Natural killer cell (primary cell): ENCODE data around the gene RMI1. TPM values are rescaled to one million over a fixed set of nuclear protein-coding genes. Genes with fewer than 3 reads are reported as not detected.
A peak's percentile ranks its signal among the peaks of the same experiment; 100 is the strongest.

Experiments
- ATAC-seq, 3 donors: fragments of 150-1000 bp in 2 of 3; fragments of 200-7000 bp in 1 of 3; cut with Tn5 transposase; 1 replicate in 1 of 3; 2 replicates in 2 of 3; pipeline ENCODE4 v1.10.0; 2021; ENCODE audit warnings: mild to moderate bottlenecking in 2 of 3, moderate library complexity in 2 of 3
- DNase-seq, 2 donors: peaks; one replicate each; pipeline versions ENCODE4 v3.0.0 to v3.0.0-alpha.2; 2013 to 2021; ENCODE audit warnings: mixed read lengths in 1 of 2
- H3K27ac ChIP-seq: one replicate; pipeline ENCODE4 v1.5.1; 2013; ENCODE audit warnings: mild to moderate bottlenecking, low read length
- H3K27me3 ChIP-seq: one replicate; pipeline ENCODE4 v1.6.1; 2013; ENCODE audit warnings: low read length; ENCODE audit not compliant: control insufficient read depth, insufficient read depth
- H3K36me3 ChIP-seq: one replicate; pipeline ENCODE4 v1.6.1; 2013; ENCODE audit warnings: low read length; ENCODE audit not compliant: control insufficient read depth, insufficient read depth
- H3K4me1 ChIP-seq: one replicate; pipeline ENCODE4 v1.6.1; 2013; ENCODE audit warnings: low read length; ENCODE audit not compliant: control insufficient read depth, insufficient read depth
- H3K4me3 ChIP-seq: one replicate; pipeline ENCODE4 v1.5.1; 2013; ENCODE audit warnings: low read length
- H3K9me3 ChIP-seq: one replicate; pipeline ENCODE4 v1.6.1; 2013; ENCODE audit warnings: low read length; ENCODE audit not compliant: control insufficient read depth, insufficient read depth
- H3K27ac Mint-ChIP-seq, 2 donors: one replicate each; pipeline ENCODE4 v1.8.0; 2022; ENCODE audit warnings: mild to moderate bottlenecking in 2 of 2, mixed read lengths in 2 of 2, moderate library complexity in 1 of 2
- H3K27me3 Mint-ChIP-seq, 2 donors: one replicate each; pipeline ENCODE4 v1.8.0; 2022; ENCODE audit warnings: low read depth in 2 of 2, mixed read lengths in 2 of 2
- H3K36me3 Mint-ChIP-seq: one replicate; pipeline ENCODE4 v1.8.0; 2022; ENCODE audit warnings: mixed read lengths
- H3K4me1 Mint-ChIP-seq, 2 donors: one replicate each; pipeline ENCODE4 v1.8.0; 2022; ENCODE audit warnings: mixed read lengths in 2 of 2
- H3K4me3 Mint-ChIP-seq: one replicate; pipeline ENCODE4 v1.8.0; 2022; ENCODE audit warnings: mild to moderate bottlenecking, moderate library complexity, mixed read lengths
- H3K9me3 Mint-ChIP-seq, 2 donors: one replicate each; pipeline ENCODE4 v1.8.0; 2022; ENCODE audit warnings: mixed read lengths in 2 of 2
- CTCF ChIP-seq: fragments of 200-600 bp; IDR thresholded peaks from one replicate; pipeline ENCODE4 v1.8.0; 2022; ENCODE audit warnings: antibody characterized with exemption
- WGBS: methylation state at CpG from one replicate; pipeline ENCODE4 v1.1.7; 2013; ENCODE audit warnings: missing lambda C conversion rate; ENCODE audit not compliant: insufficient coverage; 5-methylcytosine and 5-hydroxymethylcytosine counted together
- intact Hi-C: fragments of 100-400 bp; cut with micrococcal nuclease; formaldehyde crosslinking; loops from one replicate; pipeline ENCODE4 v1.14.2; 2022
- total RNA-seq, 4 donors: library from RNA; stranded (reverse); fragments of 120-200 nt in 1 of 4; gene quantifications; one replicate each; pipeline versions ENCODE4 v1.2.3 to v1.2.4, GENCODE V29; 2013 to 2022

RMI1 gene
- total RNA-seq, 3 donors from 2014 or later (not counting 1 experiment from before 2014, with no cell fraction given): 2.8 to 5.4 (median 3.0) TPM

GRCh38 chr9:83969602-83970001 is 11.0 kb upstream of the RMI1 start:
- intact Hi-C loops: no loop called here
- H3K27ac Mint-ChIP-seq: peak overlapping the region in 1 of 2 donors; percentile 100
- Histone ChIP-seq H3K9me3 (no peaks in the 10 kb centered on the region), H3K36me3 (peaks cover 80% of the 10 kb centered on the region), H3K27me3 (no peaks in the 10 kb centered on the region), H3K4me1 (no peaks in the 10 kb centered on the region), H3K27ac (no peak overlapping the region), H3K4me3 (no peak overlapping the region)
- ATAC-seq: no peak
- no peaks in the 10 kb centered on the region for H3K9me3 Mint-ChIP-seq
- no peak for DNase-seq
- no peak for TF ChIP-seq CTCF
- peaks cover 67% of the 10 kb centered on the region for H3K36me3 Mint-ChIP-seq
- 90% methylated on average over 3 of the region's 3 CpGs for WGBS
- H3K4me1 Mint-ChIP-seq: peaks cover 39 to 77% of the 10 kb centered on the region in 2 donors
- no peak overlapping the region for H3K4me3 Mint-ChIP-seq
- H3K27me3 Mint-ChIP-seq: no peaks in the 10 kb centered on the region

- Histone ChIP-seq H3K9me3 (no peaks in the 10 kb centered on the region), H3K4me3 (no peak overlapping the region), H3K36me3 (peaks cover 95% of the 10 kb centered on the region), H3K4me1 (no peaks in the 10 kb centered on the region), H3K27ac (no peak overlapping the region), H3K27me3 (no peaks in the 10 kb centered on the region)
- Mint-ChIP-seq H3K4me1 (peaks cover 51 to 78% of the 10 kb centered on the region in 2 donors), H3K9me3 (no peaks in the 10 kb centered on the region), H3K4me3 (no peak overlapping the region), H3K27ac (peak overlapping the region; percentile 75 to 100), H3K36me3 (peaks cover 86% of the 10 kb centered on the region), H3K27me3 (no peaks in the 10 kb centered on the region)
- ATAC-seq (no peak), DNase-seq (no peak)
- 87% methylated on average over 5 of the region's 6 CpGs for WGBS
- intact Hi-C loops: no loop called here
- no peak for TF ChIP-seq CTCF
Observed at GRCh38 chr9:83971485-83971884, 9.1 kb upstream of the RMI1 start.

DNA sequence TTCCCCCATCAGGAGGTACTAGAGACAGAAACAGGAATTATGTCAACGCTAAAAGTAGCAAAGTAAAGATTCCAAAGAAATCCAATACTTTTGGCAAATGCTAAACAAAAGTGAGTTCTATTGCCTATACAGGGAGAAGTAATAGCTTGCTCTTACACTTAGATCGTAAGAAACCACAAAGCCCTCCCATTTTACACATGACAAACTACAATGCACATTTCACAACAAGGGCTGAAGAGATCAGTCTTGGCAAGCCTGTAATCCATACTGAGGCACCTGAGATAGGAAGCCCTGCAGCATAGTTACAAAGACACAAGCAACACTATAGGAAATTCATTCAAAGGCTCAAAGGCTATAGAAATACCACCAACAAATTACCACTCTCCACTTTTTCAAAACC is 8.3 kb upstream of the RMI1 start:
- H3K27ac ChIP-seq: no peak overlapping the region
- peak overlapping the region; percentile 75 to 100 for H3K27ac Mint-ChIP-seq
- intact Hi-C loops: no loop called here
- H3K9me3 Mint-ChIP-seq: no peaks in the 10 kb centered on the region
- TF ChIP-seq CTCF: no peak
- peak overlapping the region; percentile 21 for H3K4me3 Mint-ChIP-seq
- H3K4me1 ChIP-seq: no peaks in the 10 kb centered on the region
- whole genome bisulfite sequencing: 55% methylated on average over 2 of the region's 2 CpGs
- H3K36me3 ChIP-seq: peaks cover 95% of the 10 kb centered on the region
- H3K36me3 Mint-ChIP-seq: peaks cover 84% of the 10 kb centered on the region
- peaks cover 57 to 76% of the 10 kb centered on the region in 2 donors for H3K4me1 Mint-ChIP-seq
- H3K27me3 ChIP-seq: no peaks in the 10 kb centered on the region
- no peaks in the 10 kb centered on the region for H3K9me3 ChIP-seq
- H3K4me3 ChIP-seq: no peak overlapping the region
- H3K27me3 Mint-ChIP-seq: no peaks in the 10 kb centered on the region
- ATAC-seq: peak; percentile 69 to 74 (median 74)
- no peak for DNase-seq

DNA sequence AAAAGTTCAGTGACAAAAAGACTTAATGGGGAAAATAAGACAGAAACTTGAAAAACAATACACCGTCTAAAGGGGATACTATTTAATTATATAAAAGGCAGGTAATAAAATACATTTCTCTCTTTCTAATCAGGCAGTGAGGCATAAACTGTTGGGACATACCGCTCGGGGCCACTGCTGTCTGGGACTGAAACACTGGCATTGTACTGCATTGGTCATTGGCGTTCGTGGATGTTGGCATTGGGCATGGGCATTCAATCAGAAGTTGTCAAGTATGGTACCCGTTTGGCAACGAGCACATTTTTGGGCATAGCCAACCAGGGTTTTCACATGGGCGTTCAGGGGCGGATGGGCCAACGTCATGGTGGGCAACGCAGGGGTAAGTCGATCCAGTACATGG is 5.3 kb upstream of the RMI1 start:
- Mint-ChIP-seq H3K36me3 (peaks cover 73% of the 10 kb centered on the region), H3K4me1 (peaks cover 68 to 83% of the 10 kb centered on the region in 2 donors), H3K4me3 (peak overlapping the region; percentile 10), H3K27ac (peak overlapping the region; percentile 8 to 100), H3K27me3 (no peaks in the 10 kb centered on the region), H3K9me3 (no peaks in the 10 kb centered on the region)
- ATAC-seq (no peak), DNase-seq (no peak)
- Histone ChIP-seq H3K9me3 (no peaks in the 10 kb centered on the region), H3K4me3 (no peak overlapping the region), H3K4me1 (no peaks in the 10 kb centered on the region), H3K36me3 (peaks cover 76% of the 10 kb centered on the region), H3K27me3 (no peaks in the 10 kb centered on the region), H3K27ac (no peak overlapping the region)
- intact Hi-C loops: no loop called here
- TF ChIP-seq CTCF: no peak
- 92% methylated on average over 10 of the region's 12 CpGs for WGBS
